SK-N-SH treated with all-trans-retinoic acid at 6 μM for 48 hours (cell line): ENCODE results near the gene GRAP2.

ENCODE experiments used
- ATAC-seq: fragments of 200-7000 bp; cut with Tn5 transposase; 3 replicates; pipeline ENCODE4 v1.9.1; 2020; ENCODE audit warnings: mild to moderate bottlenecking, moderate library complexity
- ARNTL ChIP-seq: fragments of 450-650 bp; formaldehyde crosslinking; IDR thresholded peaks from 2 replicates; pipeline ENCODE4 v1.5.0; 2020; ENCODE audit warnings: low read depth, mild to moderate bottlenecking, moderate library complexity, borderline replicate concordance
- BACH2 ChIP-seq: fragments of 250-450 bp; sonication (Bioruptor Pico); IDR thresholded peaks from 2 replicates; pipeline ENCODE4 v1.9.0; 2021; ENCODE audit warnings: mild to moderate bottlenecking, borderline replicate concordance
- CREB5 ChIP-seq: fragments of 250-450 bp; sonication (Bioruptor Pico); IDR thresholded peaks from 2 replicates; pipeline ENCODE4 v1.5.1; 2020; ENCODE audit warnings: low read depth, mild to moderate bottlenecking, moderate library complexity
- CSDC2 ChIP-seq: fragments of 250-450 bp; sonication (Bioruptor Pico); IDR thresholded peaks from 2 replicates; pipeline ENCODE4 v1.5.0; 2020; ENCODE audit warnings: mild to moderate bottlenecking, moderate library complexity
- CSRNP3 ChIP-seq: fragments of 250-450 bp; sonication (Bioruptor Pico); IDR thresholded peaks from 2 replicates; pipeline ENCODE4 v1.5.1; 2021; ENCODE audit warnings: mild to moderate bottlenecking, moderate library complexity
- ESRRG ChIP-seq: fragments of 250-450 bp; sonication (Bioruptor Pico); IDR thresholded peaks from 2 replicates; pipeline ENCODE4 v1.6.1; 2021; ENCODE audit warnings: mild to moderate bottlenecking
- GLIS3 ChIP-seq: fragments of 250-450 bp; sonication (Bioruptor Pico); IDR thresholded peaks from 2 replicates; pipeline ENCODE4 v1.5.0; 2020; ENCODE audit warnings: mild to moderate bottlenecking, moderate library complexity
- ISL1 ChIP-seq: fragments of 250-450 bp; sonication (Bioruptor Pico); IDR thresholded peaks from 2 replicates; pipeline ENCODE4 v2.1.2; 2022; ENCODE audit warnings: mild to moderate bottlenecking, moderate library complexity
- PATZ1 ChIP-seq: fragments of 250-450 bp; sonication (Bioruptor Pico); IDR thresholded peaks from 2 replicates; pipeline ENCODE4 v1.8.0; 2020; ENCODE audit warnings: mild to moderate bottlenecking, moderate library complexity, borderline replicate concordance
- POU6F1 ChIP-seq: fragments of 250-450 bp; sonication (Bioruptor Pico); IDR thresholded peaks from 2 replicates; pipeline ENCODE4 v1.8.0; 2021; ENCODE audit warnings: low read depth, mild to moderate bottlenecking, moderate library complexity, borderline replicate concordance
- RARB ChIP-seq: fragments of 250-450 bp; sonication (Bioruptor Pico); IDR thresholded peaks from 2 replicates; pipeline ENCODE4 v1.8.0; 2021; ENCODE audit warnings: mild to moderate bottlenecking, moderate library complexity
- SNAI2 ChIP-seq: fragments of 250-450 bp; sonication (Bioruptor Pico); IDR thresholded peaks from 2 replicates; pipeline ENCODE4 v1.5.0; 2020; ENCODE audit warnings: mild to moderate bottlenecking, moderate library complexity
- TCF4 ChIP-seq: fragments of 250-450 bp; sonication (Bioruptor Pico); IDR thresholded peaks from 2 replicates; pipeline ENCODE4 v1.8.0; 2021; ENCODE audit warnings: mild to moderate bottlenecking, moderate library complexity, borderline replicate concordance
- TSHZ2 ChIP-seq: fragments of 250-450 bp; sonication (Bioruptor Pico); IDR thresholded peaks from 2 replicates; pipeline ENCODE4 v1.5.0; 2020; ENCODE audit warnings: mild to moderate bottlenecking, moderate library complexity
- ZC3H10 ChIP-seq: fragments of 250-450 bp; sonication (Bioruptor Pico); IDR thresholded peaks from 2 replicates; pipeline ENCODE4 v1.5.1; 2021; ENCODE audit warnings: mild to moderate bottlenecking, moderate library complexity
- ZFP3 ChIP-seq: fragments of 250-450 bp; sonication (Bioruptor Pico); IDR thresholded peaks from 2 replicates; pipeline ENCODE4 v1.5.0; 2020; ENCODE audit warnings: mild to moderate bottlenecking, moderate library complexity
- ZFP30 ChIP-seq: fragments of 450-650 bp; formaldehyde crosslinking; IDR thresholded peaks from 2 replicates; pipeline ENCODE4 v1.5.0; 2022; ENCODE audit warnings: mild to moderate bottlenecking, moderate library complexity
- ZNF565 ChIP-seq: fragments of 450-650 bp; formaldehyde crosslinking; conservative IDR thresholded peaks from 2 replicates; pipeline ENCODE4 v1.5.0; 2020; ENCODE audit warnings: low read depth, mild to moderate bottlenecking, moderate library complexity
- ZNF8 ChIP-seq: fragments of 450-650 bp; formaldehyde crosslinking; IDR thresholded peaks from 2 replicates; pipeline ENCODE4 v1.5.0; 2020; ENCODE audit warnings: mild to moderate bottlenecking, moderate library complexity

GRAP2 gene

GRCh38 chr22:39937906-39938305 is 37.0 kb downstream of the GRAP2 start:
- ATAC-seq: no peak
- TF ChIP-seq RARB (CRISPR knock-in tag): no peak
- TF ChIP-seq CSDC2 (CRISPR knock-in tag): no peak
- no peak for TF ChIP-seq SNAI2 (CRISPR knock-in tag)
- no peak for TF ChIP-seq ZC3H10 (CRISPR knock-in tag)
- no peak for TF ChIP-seq ZNF8 (CRISPR knock-in tag)
- TF ChIP-seq ARNTL (CRISPR knock-in tag): no peak
- no peak for TF ChIP-seq GLIS3 (CRISPR knock-in tag)
- no peak for TF ChIP-seq CREB5 (CRISPR knock-in tag)
- no peak for TF ChIP-seq TSHZ2
- no peak for TF ChIP-seq CSRNP3
- no peak for TF ChIP-seq BACH2
- no peak for TF ChIP-seq ISL1
- no peak for TF ChIP-seq ESRRG (CRISPR knock-in tag)
- no peak for TF ChIP-seq ZFP3
- TF ChIP-seq ZFP30 (CRISPR knock-in tag): no peak
- no peak for TF ChIP-seq PATZ1 (CRISPR knock-in tag)

GRCh38 chr22:39938509-39939111 is 37.7 kb downstream of the GRAP2 start:
- no peak for TF ChIP-seq GLIS3 (CRISPR knock-in tag)
- TF ChIP-seq ZFP3: no peak
- no peak for TF ChIP-seq CREB5 (CRISPR knock-in tag)
- TF ChIP-seq ZC3H10 (CRISPR knock-in tag): no peak
- no peak for TF ChIP-seq TSHZ2
- no peak for TF ChIP-seq SNAI2 (CRISPR knock-in tag)
- TF ChIP-seq ZNF565 (CRISPR knock-in tag): no peak
- TF ChIP-seq PATZ1 (CRISPR knock-in tag): no peak
- no peak for TF ChIP-seq POU6F1
- no peak for TF ChIP-seq ISL1
- TF ChIP-seq TCF4 (CRISPR knock-in tag): no peak
- TF ChIP-seq ZFP30 (CRISPR knock-in tag): no peak
- TF ChIP-seq CSDC2 (CRISPR knock-in tag): no peak
- TF ChIP-seq BACH2: no peak
- ATAC-seq: no peak
